ENCODE data around the gene GARIN5A.

DNA sequence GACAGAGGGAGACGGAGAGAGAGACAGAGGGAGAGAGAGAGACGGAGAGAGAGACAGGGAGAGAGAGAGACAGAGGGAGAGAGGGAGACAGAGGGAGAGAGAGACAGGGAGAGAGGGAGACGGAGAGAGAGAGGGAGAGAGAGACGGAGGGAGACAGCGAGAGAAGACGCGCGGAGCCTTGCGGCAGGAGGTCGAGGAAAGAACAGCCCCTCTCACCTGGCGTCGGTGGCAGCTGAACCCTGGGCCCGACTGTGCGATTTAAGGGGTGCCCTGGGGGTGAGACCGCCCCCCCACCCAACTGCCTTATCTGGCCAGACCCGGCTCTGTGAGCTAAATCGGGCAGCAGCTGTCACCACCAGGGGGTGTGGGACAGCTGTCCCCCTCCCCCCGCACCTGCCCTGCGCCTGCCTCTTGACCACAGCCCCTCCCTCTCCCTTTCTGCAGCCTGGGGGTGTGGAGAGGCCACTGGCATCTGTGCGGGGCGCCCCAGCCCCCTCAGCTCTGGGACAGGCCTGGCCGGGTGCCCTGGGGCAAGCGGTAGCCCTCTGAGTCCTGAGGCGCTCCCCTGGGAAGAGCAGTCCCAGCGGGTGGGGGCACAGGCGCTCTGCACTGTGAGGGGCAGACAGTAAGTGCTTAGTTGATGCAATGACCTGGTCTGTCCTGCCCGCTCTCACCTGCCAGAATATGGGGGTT is 23.6 kb upstream of the GARIN5A start:
- TF ChIP-seq POLR2A (IDR thresholded peaks at IDR 0.05) = no peak
- TF ChIP-seq, protein P1, sequence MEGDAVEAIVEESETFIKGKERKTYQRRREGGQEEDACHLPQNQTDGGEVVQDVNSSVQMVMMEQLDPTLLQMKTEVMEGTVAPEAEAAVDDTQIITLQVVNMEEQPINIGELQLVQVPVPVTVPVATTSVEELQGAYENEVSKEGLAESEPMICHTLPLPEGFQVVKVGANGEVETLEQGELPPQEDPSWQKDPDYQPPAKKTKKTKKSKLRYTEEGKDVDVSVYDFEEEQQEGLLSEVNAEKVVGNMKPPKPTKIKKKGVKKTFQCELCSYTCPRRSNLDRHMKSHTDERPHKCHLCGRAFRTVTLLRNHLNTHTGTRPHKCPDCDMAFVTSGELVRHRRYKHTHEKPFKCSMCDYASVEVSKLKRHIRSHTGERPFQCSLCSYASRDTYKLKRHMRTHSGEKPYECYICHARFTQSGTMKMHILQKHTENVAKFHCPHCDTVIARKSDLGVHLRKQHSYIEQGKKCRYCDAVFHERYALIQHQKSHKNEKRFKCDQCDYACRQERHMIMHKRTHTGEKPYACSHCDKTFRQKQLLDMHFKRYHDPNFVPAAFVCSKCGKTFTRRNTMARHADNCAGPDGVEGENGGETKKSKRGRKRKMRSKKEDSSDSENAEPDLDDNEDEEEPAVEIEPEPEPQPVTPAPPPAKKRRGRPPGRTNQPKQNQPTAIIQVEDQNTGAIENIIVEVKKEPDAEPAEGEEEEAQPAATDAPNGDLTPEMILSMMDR (IDR thresholded peaks at IDR 0.05) = no peak
- no peak for TF ChIP-seq EP300 (IDR thresholded peaks at IDR 0.05)
- TF ChIP-seq POLR2AphosphoS5 (IDR thresholded peaks at IDR 0.05) = no peak

Measured in sigmoid colon (tissue), 4 donors.